GM18526 (cell line): ENCODE results near the gene ITGA11.

Experiments
- POLR2A ChIP-seq: IDR thresholded peaks from 3 replicates; pipeline ENCODE4 v1.6.1; 2011; ENCODE audit not compliant: insufficient read length; ENCODE audit errors: extremely low read depth

Gene ITGA11

DNA sequence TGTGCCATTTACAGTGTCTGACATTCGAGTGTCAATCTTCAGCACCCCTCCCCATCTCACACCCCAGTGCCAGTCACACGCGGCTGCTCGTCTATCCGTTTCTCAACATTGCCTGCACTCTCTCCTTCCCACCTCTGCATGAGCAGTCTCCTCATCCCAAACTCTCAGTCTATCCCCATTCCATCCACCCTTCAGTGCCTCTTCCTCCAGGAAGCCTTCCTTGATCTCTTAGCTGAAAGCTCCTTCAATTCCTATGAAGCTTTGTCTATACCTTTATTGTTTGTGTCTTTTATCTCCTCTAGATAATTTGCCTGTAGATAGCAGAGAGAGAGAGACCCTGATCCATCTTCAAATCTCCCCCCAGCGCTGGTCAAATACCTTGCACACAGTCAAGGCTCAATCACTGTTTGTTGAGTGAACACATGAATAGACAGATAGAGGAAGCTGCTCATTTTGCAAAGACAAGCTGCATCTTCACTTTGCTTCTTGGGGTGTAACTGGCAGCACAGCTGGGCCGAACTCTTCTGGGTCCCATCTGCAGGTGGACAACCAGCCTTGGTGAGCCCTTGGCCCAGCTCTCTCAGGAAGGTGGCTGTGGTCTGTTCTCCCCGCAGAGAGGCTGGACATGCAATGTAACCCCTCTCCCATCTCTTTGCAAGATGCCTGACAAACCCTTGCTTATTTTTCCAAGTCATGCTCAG, 52.8 kb downstream of the ITGA11 start:
- no peak for TF ChIP-seq POLR2A

DNA sequence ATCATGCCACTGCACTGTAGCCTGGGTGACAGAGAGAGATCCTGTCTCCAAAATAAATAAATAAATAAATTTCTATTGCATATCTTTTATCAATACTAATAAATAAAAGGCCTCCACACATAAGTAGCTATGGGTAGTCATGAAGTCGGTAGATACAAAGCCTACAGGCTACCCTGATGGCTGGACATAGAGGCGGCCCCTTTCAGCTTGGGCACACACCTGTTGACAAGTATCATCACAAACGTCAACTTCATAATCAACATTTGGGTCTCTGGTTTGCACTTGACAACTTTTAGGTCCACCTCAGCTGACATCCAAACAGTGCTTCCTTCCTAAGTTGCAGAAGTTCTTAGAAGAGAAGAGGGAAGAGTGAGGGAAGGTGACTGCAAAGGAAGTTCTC, 53.4 kb downstream of the ITGA11 start:
- TF ChIP-seq POLR2A, result no peak

DNA sequence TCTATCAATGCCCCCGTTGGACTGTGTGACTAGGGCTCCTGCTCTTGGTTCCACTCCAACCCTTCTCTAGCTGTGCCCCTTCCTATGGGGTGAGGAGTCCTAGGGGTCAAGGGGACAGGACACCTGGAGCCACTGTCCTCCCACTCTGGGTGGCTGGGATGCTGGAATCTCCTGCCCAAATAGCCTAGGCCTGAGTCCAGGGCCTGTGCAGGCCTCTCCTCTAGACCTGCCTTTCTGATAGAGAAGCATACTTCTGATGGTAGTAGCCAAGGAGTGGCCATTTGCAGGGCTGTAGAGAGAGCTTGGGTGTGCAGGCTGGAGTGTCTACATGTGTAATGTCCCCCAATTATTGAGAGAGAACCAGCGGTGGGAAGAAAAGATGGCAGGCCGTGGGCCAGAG, 54.2 kb downstream of the ITGA11 start:
- TF ChIP-seq POLR2A, result no peak

DNA sequence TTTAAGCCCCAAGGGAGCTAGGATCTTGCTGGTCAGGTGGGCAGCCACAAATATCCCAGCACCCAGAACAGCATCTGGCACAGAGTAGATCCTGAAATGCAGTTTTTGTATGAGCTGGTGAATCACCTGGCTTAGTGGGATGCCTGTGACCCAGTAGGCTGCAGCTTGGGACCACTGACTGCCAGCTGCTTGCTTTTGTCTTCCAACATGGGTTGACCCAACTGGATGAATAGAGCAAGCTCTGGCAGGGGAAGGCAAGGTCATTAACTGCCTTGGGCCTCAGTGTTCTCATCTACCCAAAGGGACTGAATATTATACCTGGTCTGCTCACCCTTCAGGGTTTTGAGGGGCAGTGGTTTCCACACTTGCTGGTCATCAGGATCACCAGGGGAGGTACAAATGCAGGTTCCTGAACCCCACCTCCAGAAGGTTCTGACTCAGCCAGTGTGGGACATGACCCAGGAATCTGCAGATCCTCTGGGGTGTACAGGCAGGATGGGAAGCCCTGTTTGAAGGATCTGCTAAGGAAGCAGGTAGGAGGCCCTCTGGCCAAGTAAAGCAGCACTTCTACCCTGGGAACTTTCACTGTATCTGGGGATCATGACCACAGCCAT, 55.4 kb downstream of the ITGA11 start:
- TF ChIP-seq POLR2A, result no peak

DNA sequence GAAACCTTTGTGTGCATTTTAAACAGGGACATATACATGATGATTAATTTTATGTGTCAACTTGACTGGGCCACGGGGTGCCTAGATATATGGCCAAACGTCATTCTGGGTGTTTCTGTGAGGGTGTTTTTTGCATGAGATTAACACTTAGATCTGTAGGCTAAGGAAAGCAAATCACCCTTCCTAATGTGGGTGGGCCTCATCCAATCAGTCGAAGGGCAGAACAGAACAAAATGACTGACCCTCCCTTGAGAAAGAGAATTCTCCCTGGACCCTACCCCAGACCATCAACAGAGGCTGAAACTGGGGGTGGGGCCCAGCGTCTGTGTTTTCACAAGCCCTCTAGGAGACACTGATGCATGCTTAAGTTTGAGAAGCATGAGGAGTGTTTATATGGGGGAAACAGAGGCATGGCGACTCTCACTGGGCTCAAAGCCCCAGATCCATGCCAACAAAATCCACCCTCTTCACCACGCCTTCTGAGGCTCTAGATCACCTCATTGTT, 56.2 kb downstream of the ITGA11 start:
- TF ChIP-seq POLR2A, result no peak

DNA sequence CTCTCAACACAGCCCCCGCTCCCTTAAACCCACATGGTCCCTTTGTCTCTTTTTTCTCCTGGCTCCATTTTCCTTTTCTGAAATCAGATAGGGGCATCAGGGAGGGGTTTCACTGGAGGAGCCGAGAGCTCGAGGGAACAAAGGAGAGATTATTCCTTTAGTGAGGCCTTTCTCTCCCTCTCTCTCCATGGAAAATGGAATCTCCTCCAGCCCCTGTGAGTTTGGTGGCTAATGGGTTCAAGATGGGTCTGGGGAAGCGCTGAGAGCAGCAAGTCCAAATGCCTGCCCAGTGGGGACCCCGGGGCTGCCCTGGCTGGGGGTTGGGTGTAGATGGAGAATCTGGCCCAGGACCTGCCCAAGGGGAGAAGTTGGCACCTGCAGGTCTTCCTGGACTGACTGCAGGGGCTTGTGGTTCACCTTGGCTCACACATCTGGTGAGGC, 56.8 kb downstream of the ITGA11 start:
- TF ChIP-seq POLR2A, result no peak

DNA sequence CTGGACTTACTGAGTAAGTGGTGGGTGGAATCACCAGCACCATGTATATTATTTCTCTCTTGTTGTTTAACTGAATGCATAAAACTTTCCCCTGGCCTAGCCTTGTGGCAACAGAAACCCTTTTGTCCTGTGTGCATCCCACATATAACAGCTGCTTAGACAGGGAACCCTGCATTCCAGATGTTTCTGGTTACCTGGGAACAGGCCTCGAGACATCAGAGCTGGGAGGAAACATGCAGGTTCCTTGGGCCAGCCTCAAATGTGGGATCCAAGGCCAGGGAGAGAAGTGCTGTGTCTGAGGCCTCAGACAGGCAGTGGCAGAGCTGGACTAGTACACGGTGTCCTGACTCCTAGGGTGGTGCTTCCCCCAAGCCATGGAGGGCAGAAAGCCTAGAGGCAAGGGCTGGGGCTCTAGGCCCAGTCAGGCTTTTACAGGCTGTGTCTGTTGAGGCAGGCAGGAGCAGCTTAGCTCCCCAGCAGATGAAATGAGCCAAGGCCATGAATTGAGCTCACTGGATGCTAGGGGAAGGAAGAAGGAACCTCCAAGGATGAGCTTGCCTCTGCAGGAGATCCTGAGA, 57.7 kb downstream of the ITGA11 start:
- TF ChIP-seq POLR2A, result no peak

DNA sequence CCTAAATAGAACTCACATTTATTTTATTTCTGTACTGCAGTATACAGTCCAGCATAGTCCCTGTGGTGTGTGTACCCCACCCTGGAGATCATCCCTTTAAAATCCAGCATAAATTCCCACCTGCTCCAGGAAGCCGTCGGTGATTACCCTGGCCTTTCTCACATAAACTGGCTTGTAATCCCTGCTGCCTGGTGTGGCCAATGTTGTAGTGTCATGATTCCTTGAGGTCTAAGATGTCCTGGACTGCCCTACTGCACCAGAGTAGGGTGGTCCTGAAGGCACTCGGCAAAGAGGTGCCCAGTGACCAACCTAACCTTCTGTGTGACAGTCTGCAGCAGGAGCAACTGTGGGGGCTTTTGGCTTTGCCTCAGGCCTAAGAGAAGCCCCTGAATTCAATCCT, 58.9 kb downstream of the ITGA11 start:
- TF ChIP-seq POLR2A, result no peak

DNA sequence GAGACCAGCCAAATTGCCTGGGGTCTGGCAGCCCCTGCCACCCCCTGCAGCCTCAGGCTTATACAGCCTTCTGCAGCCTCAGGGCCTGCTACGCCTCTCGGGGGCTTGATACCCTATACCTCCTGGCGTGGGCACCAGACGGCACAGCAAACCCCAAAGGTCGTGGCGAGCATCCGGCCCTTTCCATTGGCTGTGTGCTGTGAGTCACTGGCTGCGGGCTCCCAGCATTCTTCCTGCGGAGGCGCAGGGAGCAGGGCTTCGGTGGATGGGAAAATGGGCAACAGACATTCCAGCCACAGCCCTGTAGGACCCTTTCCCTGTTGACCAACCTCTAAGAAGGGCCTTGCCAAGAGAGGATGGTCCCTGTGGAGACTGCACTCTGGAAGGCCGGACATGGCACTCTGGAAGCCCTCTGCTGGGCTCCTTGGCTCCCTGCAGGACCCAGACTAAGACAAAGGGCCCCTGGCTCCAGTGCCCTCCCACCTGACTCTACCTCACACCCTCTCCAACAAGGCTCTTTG, 59.6 kb downstream of the ITGA11 start:
- TF ChIP-seq POLR2A, result no peak

DNA sequence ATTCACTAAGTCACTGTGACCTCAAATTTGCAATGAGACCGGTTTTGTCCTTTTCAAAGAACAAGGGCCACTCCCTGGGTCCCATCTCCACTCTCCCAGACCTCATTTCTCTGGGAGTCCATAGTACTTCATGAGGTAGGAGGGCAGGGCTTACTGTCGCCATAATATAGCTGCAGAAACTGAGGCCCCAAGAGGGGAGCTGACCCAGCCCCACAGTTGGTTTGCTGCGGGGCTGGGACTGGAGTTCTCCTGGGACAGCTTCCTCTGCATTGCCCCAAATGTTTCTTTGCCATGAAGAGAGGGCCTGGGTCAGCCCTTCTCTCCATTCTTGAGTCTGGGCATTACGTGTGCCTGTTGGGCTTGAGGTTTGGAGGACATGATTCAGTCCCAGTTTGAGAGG, 60.1 kb downstream of the ITGA11 start:
- TF ChIP-seq POLR2A, result no peak

DNA sequence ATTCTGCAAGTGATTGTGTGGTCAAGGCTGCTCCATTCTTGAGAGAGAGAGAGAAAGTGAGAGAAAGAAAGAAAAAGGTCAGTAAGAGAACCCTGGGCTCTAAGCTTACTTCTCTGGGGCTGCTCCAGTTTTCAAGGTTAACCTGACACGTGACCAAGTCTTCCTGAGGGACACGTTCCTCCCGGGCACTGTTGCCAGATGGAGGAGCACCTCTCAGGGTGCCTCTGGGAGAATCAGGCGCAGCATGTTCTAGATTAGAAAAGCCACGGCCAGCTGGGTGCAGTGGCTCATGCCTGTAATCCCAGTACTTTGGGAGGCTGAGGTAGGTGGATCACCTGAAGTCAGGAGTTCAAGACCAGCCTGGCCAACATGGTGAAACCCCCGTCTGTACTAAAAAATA, 60.8 kb downstream of the ITGA11 start:
- no peak for TF ChIP-seq POLR2A

DNA sequence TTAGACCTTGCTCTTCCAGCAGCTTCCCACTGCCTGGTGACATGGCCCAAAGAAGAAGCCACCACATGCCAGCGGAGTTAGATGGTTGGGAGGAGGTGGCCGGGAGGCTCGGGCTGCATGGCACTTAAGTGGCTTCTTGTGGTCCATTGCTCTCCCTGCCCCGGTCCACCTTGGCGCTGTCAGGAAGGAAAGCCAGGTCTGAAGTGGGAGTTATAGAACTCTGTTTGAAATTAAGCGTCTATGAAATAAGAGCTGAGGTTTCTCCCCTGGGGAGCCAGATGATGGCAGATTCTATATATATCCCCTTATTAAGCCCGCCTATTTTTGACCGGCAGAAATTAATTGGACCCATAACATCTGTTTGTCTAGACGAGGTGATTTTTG, 61.2 kb downstream of the ITGA11 start:
- no peak for TF ChIP-seq POLR2A

DNA sequence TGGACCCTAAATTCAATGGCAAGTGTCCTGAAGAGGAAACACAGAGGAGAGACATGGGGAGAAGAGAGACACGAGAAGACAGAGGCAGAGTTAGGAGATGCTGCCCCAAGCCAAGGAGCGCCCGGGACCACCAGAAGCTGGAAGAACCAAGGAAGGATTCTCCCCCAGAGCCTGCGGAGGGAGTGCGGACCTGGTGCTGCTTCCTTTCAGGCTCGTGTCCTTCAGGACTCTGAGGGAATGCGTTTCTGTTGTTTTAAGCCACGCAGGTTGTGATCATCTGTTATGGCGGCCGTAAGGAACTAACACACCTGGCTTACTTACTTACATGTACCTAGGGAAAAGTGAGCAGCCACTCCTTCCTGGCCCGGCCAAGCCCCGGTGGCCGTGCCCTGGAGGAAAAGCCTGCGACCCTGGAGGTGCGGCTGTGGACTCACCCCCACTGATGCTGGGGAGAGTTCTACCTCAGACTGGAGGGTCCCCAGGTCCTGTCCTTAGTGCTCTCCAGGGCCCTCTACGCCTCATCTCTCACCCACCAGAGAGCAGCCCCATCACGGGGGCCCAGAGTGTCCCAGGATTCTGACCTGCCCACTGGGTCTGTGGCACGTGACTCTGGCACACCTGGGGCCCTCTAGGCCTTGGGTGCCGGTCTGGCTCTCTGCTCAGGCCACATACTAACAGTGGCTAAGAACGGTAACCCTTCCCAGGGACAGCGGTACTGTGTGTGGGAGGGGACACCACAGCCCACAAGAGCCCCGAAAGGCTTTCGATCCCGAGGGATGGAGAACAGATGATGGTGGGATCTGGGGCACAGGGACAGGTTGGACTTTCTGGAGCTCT, 61.8 kb downstream of the ITGA11 start:
- no peak for TF ChIP-seq POLR2A

DNA sequence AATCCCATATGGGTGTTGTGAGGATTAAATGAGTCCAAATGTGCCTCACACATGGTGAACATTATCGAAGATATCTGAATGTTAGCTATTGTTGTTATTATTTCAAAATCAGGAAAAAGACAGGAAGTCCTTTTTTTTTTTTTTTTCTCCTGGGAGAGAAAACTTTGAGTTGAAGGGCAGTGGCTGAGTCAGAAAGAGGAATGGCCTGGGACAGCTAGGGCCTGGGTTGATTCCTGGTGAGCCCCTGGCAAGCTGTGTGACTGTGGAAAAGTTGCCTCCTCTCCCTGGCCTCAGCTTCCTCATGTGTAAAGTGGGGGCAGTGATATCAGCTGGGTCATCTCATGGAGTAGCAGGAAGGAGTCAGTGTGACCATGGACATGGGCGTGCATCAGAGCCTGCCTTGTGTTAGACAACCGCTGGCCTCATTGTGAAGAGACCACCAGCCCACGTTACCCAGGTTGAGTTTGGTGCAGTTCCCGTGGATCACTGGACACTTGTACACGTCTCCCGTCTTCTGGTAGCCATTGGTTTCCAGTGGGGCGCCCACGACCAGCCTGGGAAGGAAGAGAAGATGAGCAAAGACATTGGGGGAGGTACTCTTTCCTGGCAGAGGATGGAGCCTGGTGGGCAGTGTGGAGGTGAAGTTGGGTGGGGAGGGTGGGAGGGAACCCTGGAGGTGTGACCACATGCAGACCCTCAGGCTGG, 63.1 kb downstream of the ITGA11 start:
- no peak for TF ChIP-seq POLR2A

DNA sequence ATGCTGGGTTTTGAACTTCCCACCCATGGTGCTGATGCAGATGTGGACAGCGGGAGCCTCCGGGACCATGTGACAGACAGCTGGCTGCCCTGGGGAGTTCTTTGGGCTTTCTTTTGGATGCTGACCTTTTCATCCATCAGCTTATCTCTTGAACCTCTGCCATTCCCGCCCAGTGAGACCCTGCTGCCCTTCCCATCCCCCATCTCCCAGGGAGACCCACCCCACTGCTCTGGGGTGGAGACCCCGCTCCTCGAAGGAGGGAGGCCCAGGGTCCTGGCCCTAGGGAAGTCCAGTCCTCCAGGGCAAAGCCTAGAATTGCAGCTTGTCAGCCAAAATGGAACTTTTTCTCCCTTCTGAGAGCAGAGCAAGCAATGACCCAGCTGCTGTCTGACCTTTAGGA, 64.0 kb downstream of the ITGA11 start:
- no peak for TF ChIP-seq POLR2A
